Endodermal cell (in vitro differentiated cells): Measurements from ENCODE around the gene SYNE3. TPM values are rescaled to one million over a fixed set of nuclear protein-coding genes. Genes with fewer than 3 reads are reported as not detected.

Experiments used
- DNase-seq: peaks from one replicate; pipeline ENCODE4 v3.0.0-alpha.2; 2017
- H3K27ac ChIP-seq: 2 replicates; pipeline ENCODE4 v1.5.1; 2013; ENCODE audit warnings: mild to moderate bottlenecking, low read depth, low read length, moderate library complexity
- H3K27me3 ChIP-seq: 2 replicates; pipeline ENCODE4 v1.6.1; 2013; ENCODE audit warnings: mild to moderate bottlenecking, low read length, moderate library complexity; ENCODE audit not compliant: insufficient read depth, control insufficient read depth, poor library complexity, severe bottlenecking
- H3K36me3 ChIP-seq: 2 replicates; pipeline ENCODE4 v1.7.0; 2013; ENCODE audit warnings: mild to moderate bottlenecking, low read length, moderate library complexity; ENCODE audit not compliant: control insufficient read depth, insufficient read depth
- H3K4me1 ChIP-seq: one replicate; pipeline ENCODE4 v1.7.0; 2013; ENCODE audit warnings: low read length; ENCODE audit not compliant: control insufficient read depth, insufficient read depth
- H3K4me3 ChIP-seq: 2 replicates; pipeline ENCODE4 v1.5.1; 2013; ENCODE audit warnings: mild to moderate bottlenecking, low read length, moderate library complexity
- H3K9ac ChIP-seq: 2 replicates; pipeline ENCODE4 v1.6.1; 2013; ENCODE audit warnings: mild to moderate bottlenecking, low read length, moderate library complexity; ENCODE audit not compliant: poor library complexity, severe bottlenecking; ENCODE audit errors: extremely low read depth
- H3K9me3 ChIP-seq: 2 replicates; pipeline ENCODE4 v1.6.1; 2013; ENCODE audit warnings: mild to moderate bottlenecking, low read length, moderate library complexity; ENCODE audit not compliant: control insufficient read depth
- H3K27ac Mint-ChIP-seq: 2 replicates; pipeline ENCODE4 v1.8.0; 2020; ENCODE audit warnings: mixed read lengths
- H3K27me3 Mint-ChIP-seq: 2 replicates; pipeline ENCODE4 v1.8.0; 2021; ENCODE audit warnings: mild to moderate bottlenecking, mixed read lengths; ENCODE audit not compliant: insufficient read depth
- H3K36me3 Mint-ChIP-seq: 2 replicates; pipeline ENCODE4 v1.8.0; 2020; ENCODE audit warnings: low read depth, mixed read lengths
- H3K4me1 Mint-ChIP-seq: 2 replicates; pipeline ENCODE4 v1.8.0; 2020; ENCODE audit warnings: mixed read lengths
- H3K4me3 Mint-ChIP-seq: 2 replicates; pipeline ENCODE4 v1.8.0; 2020; ENCODE audit warnings: mild to moderate bottlenecking, moderate library complexity, mixed read lengths
- H3K9me3 Mint-ChIP-seq: 2 replicates; pipeline ENCODE4 v1.8.0; 2020; ENCODE audit warnings: mild to moderate bottlenecking, mixed read lengths
- WGBS, 2 experiments: methylation state at CpG; one replicate each; pipeline versions ENCODE4 v1.1.5 to v1.1.7; 2013; ENCODE audit warnings: missing lambda C conversion rate in 2 of 2, mixed read lengths in 1 of 2; ENCODE audit not compliant: insufficient coverage in 1 of 2, insufficient read length in 1 of 2; 5-methylcytosine and 5-hydroxymethylcytosine counted together
- total RNA-seq, 2 donors: library from RNA; stranded (reverse); fragmentation: NEBNext Ultra II Directional in 1 of 2; extraction: Animal tissue kit (Norgen Biotek cat#: 25700) in 1 of 2; gene quantifications; 2 replicates in 1 of 2; 3 replicates in 1 of 2; pipeline ENCODE4 v1.2.1, GENCODE V29; 2021
- TF ChIP-seq, protein P1 (sequence below): fragments of 200-600 bp; sonication (generic); conservative IDR thresholded peaks from 2 replicates; pipeline ENCODE4 v1.5.0; 2021; ENCODE audit warnings: antibody characterized with exemption, mild to moderate bottlenecking

The SYNE3 gene
- total RNA-seq, 2 donors from 2014 or later, result 1.0 to 5.2 TPM

- Mint-ChIP-seq H3K27me3 (peaks cover 16% of the 10 kb centered on the region), H3K4me1 (no peaks in the 10 kb centered on the region)
- H3K4me3 ChIP-seq, result no peak overlapping the region
Measured at GRCh38 chr14:95553141-95553540, 36.7 kb upstream of the SYNE3 start.

DNA sequence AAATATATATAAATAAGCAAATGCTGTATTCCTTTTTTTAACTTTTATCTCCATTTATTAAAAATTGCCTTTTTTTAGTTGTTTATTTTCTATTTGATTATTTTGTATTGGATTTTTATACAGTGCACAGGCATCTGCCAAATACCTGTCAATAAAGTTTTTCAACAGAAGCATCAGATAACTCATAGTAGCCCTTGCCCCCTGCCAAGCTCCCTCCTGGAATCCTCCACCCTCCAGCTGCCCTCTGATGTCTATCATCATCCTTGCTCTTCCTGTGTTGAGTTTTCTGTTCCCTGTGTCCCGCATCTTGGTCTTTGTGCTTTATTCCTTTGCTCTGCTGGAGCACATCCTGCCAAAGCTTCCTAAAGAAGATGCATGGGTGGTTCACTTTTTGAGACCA, 35.0 kb upstream of the SYNE3 start:
- Histone ChIP-seq H3K4me3 (no peak overlapping the region), H3K9ac (no peak overlapping the region), H3K27me3 (no peaks in the 10 kb centered on the region), H3K27ac (no peak overlapping the region), H3K9me3 (peaks cover 5% of the 10 kb centered on the region), H3K4me1 (peaks cover 3% of the 10 kb centered on the region), H3K36me3 (no peaks in the 10 kb centered on the region)
- WGBS, 2 experiments, result 83 to 100% methylated on average over 1 of the region's 1 CpG
- Mint-ChIP-seq H3K4me3 (no peak overlapping the region), H3K36me3 (peaks cover 27% of the 10 kb centered on the region), H3K27ac (no peak overlapping the region), H3K9me3 (peaks cover 7% of the 10 kb centered on the region), H3K4me1 (peaks cover 7% of the 10 kb centered on the region), H3K27me3 (peaks cover 9% of the 10 kb centered on the region)
- DNase-seq, result no peak
- TF ChIP-seq, protein P1, sequence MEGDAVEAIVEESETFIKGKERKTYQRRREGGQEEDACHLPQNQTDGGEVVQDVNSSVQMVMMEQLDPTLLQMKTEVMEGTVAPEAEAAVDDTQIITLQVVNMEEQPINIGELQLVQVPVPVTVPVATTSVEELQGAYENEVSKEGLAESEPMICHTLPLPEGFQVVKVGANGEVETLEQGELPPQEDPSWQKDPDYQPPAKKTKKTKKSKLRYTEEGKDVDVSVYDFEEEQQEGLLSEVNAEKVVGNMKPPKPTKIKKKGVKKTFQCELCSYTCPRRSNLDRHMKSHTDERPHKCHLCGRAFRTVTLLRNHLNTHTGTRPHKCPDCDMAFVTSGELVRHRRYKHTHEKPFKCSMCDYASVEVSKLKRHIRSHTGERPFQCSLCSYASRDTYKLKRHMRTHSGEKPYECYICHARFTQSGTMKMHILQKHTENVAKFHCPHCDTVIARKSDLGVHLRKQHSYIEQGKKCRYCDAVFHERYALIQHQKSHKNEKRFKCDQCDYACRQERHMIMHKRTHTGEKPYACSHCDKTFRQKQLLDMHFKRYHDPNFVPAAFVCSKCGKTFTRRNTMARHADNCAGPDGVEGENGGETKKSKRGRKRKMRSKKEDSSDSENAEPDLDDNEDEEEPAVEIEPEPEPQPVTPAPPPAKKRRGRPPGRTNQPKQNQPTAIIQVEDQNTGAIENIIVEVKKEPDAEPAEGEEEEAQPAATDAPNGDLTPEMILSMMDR, result no peak

More at GRCh38 chr14:95553141-95553540, 36.7 kb upstream of the SYNE3 start:
- Mint-ChIP-seq H3K36me3 (peaks cover 23% of the 10 kb centered on the region), H3K4me3 (no peak overlapping the region), H3K9me3 (peaks cover 7% of the 10 kb centered on the region), H3K27ac (no peak overlapping the region)
- peak; percentile 27 for DNase-seq
- Histone ChIP-seq H3K27me3 (no peaks in the 10 kb centered on the region), H3K27ac (no peak overlapping the region), H3K4me1 (peaks cover 3% of the 10 kb centered on the region), H3K36me3 (no peaks in the 10 kb centered on the region), H3K9me3 (peaks cover 5% of the 10 kb centered on the region), H3K9ac (no peak overlapping the region)
- 91 to 98% methylated on average over 6 to 7 of the region's 7 CpGs for WGBS, 2 experiments
- TF ChIP-seq, protein P1, result no peak

- Histone ChIP-seq H3K4me1 (peaks cover 3% of the 10 kb centered on the region), H3K27me3 (no peaks in the 10 kb centered on the region), H3K27ac (no peak overlapping the region), H3K4me3 (no peak overlapping the region), H3K36me3 (no peaks in the 10 kb centered on the region), H3K9me3 (peaks cover 5% of the 10 kb centered on the region), H3K9ac (no peak overlapping the region)
- peaks cover 33% of the 10 kb centered on the region for H3K36me3 Mint-ChIP-seq
- H3K9me3 Mint-ChIP-seq, result peaks cover 7% of the 10 kb centered on the region
- WGBS, 2 experiments, result 91 to 92% methylated on average over 6 to 16 of the region's 16 CpGs
- no peak overlapping the region for H3K27ac Mint-ChIP-seq
- peaks cover 7% of the 10 kb centered on the region for H3K4me1 Mint-ChIP-seq
- peak; percentile 43 for DNase-seq
- H3K4me3 Mint-ChIP-seq, result no peak overlapping the region
- peaks cover 1% of the 10 kb centered on the region for H3K27me3 Mint-ChIP-seq
- TF ChIP-seq, protein P1, result no peak
Measured at GRCh38 chr14:95549656-95550585, 33.5 kb upstream of the SYNE3 start.
